Gastrocnemius medialis (tissue), 4 donors: Measurements from ENCODE around the gene IP6K3. TPM values are rescaled to one million over a fixed set of nuclear protein-coding genes. Genes with fewer than 3 reads are reported as not detected.

Source experiments
- ATAC-seq, 2 donors: fragments of 150-250 bp; one replicate each; pipeline ENCODE4 v1.9.1; 2016
- DNase-seq, 2 donors: peaks; one replicate each; pipeline ENCODE4 v3.0.0-alpha.2; 2019
- H3K27ac ChIP-seq, 4 donors: fragments of 200-600 bp; sonication (generic); 1 replicate in 1 of 4; 2 replicates in 3 of 4; pipeline ENCODE4 v1.5.1; 2016 to 2018; ENCODE audit warnings: mild to moderate bottlenecking in 2 of 4, moderate library complexity in 1 of 4
- H3K27me3 ChIP-seq, 3 donors: fragments of 200-600 bp; sonication (generic) in 2 of 3; 1 replicate in 1 of 3; 2 replicates in 2 of 3; pipeline versions ENCODE4 v1.5.1 to v1.6.0; 2016 to 2019; ENCODE audit warnings: mild to moderate bottlenecking in 1 of 3, moderate library complexity in 1 of 3
- H3K36me3 ChIP-seq, 2 donors: fragments of 200-600 bp; sonication (generic) in 1 of 2; one replicate each; pipeline ENCODE4 v1.5.1; 2017 to 2018
- H3K4me1 ChIP-seq, 2 donors: fragments of 200-600 bp; sonication (generic) in 1 of 2; one replicate each; pipeline ENCODE4 v1.5.1; 2016 to 2017; ENCODE audit warnings: mild to moderate bottlenecking in 2 of 2
- H3K4me3 ChIP-seq, 4 donors: fragments of 200-600 bp; sonication (generic) in 3 of 4; 1 replicate in 1 of 4; 2 replicates in 3 of 4; pipeline ENCODE4 v1.5.1; 2016 to 2019; ENCODE audit warnings: mild to moderate bottlenecking in 2 of 4
- H3K9me3 ChIP-seq, 3 donors: fragments of 200-600 bp; sonication (generic) in 2 of 3; 1 replicate in 1 of 3; 2 replicates in 2 of 3; pipeline ENCODE4 v1.5.1; 2016 to 2019
- POLR2A ChIP-seq, 2 donors: fragments of 450-650 bp; IDR thresholded peaks; one replicate each; pipeline ENCODE4 v1.6.1; 2017; ENCODE audit warnings: antibody characterized with exemption in 2 of 2, mild to moderate bottlenecking in 2 of 2, moderate library complexity in 2 of 2
- in situ Hi-C, 4 donors: fragments of 200-750 bp; cut with MboI; loops; one replicate each; pipeline versions ENCODE4 v1.15.0 to v1.8.0; 2017; ENCODE audit warnings: low sequenced_read_pairs in 4 of 4
- intact Hi-C: fragments of 100-400 bp; cut with DNase I; formaldehyde crosslinking; loops from one replicate; pipeline ENCODE4 v1.15.1; 2023; ENCODE audit warnings: low total_unique reads
- total RNA-seq, 4 donors: library from RNA; depleted of rRNA; stranded (reverse); fragments of >200 nt; gene quantifications; one replicate each; pipeline versions ENCODE4 v1.1.0 to v1.2.3, GENCODE V29; 2016
- TF ChIP-seq, protein P1 (sequence below), 5 experiments: fragments of 450-650 bp in 3 of 5; fragments of 200-600 bp in 2 of 5; sonication (generic) in 2 of 5; IDR thresholded peaks in 4 of 5; conservative IDR thresholded peaks in 1 of 5; 1 replicate in 4 of 5; 2 replicates in 1 of 5; pipeline ENCODE4 v1.5.1; 2016 to 2019; ENCODE audit warnings: antibody characterized with exemption in 5 of 5, mild to moderate bottlenecking in 3 of 5, moderate library complexity in 3 of 5

The IP6K3 gene
- total RNA-seq, 4 donors from 2014 or later: 287 to 570 (median 348) TPM

DNA sequence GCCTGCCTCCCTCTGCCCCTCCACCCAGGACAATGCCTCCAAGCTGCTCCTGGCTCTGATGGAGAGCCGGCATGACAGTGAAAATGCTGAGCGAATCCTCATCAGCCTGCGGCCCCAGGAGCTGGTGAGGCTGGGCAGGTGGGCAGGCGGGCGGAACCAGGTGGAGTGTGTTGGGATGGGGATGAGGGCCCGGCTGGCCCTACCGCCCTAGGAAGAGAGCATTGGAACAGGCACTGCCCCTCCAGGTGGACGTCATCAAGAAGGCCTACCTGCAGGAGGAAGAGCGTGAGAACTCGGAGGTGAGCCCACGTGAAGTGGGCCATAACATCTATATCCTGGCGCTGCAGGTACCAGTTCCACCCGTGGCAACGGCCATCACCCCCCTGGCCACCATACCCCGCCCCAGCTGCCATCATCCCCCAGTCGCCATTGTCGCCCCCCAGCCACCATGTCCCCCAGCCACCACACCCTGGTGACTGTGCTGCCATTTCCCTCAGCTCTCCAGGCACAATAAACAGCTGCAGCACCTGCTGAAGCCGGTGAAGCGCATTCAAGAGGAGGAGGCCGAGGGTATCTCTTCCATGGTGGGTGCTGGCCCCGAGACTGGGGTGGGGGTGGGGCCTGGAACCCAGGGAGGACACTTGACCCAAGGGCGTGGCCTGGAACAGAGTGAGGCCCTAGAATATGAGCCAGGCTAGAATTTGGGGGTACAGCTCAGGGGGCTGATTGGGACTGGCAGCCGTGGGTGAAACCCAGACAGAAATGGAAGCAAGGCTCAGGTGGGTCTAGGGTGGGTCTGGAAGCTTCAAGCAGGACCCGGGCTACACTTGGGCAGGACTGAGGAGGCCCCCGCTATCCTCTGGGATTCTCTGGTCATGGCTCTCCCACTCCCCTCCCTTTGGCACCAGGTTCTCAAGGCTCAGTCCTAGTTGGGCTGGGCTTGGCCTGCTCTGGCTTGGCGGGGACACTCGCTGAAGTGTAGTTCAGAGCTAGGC is 59.4 kb downstream of the IP6K3 start:
- TF ChIP-seq, protein P1, sequence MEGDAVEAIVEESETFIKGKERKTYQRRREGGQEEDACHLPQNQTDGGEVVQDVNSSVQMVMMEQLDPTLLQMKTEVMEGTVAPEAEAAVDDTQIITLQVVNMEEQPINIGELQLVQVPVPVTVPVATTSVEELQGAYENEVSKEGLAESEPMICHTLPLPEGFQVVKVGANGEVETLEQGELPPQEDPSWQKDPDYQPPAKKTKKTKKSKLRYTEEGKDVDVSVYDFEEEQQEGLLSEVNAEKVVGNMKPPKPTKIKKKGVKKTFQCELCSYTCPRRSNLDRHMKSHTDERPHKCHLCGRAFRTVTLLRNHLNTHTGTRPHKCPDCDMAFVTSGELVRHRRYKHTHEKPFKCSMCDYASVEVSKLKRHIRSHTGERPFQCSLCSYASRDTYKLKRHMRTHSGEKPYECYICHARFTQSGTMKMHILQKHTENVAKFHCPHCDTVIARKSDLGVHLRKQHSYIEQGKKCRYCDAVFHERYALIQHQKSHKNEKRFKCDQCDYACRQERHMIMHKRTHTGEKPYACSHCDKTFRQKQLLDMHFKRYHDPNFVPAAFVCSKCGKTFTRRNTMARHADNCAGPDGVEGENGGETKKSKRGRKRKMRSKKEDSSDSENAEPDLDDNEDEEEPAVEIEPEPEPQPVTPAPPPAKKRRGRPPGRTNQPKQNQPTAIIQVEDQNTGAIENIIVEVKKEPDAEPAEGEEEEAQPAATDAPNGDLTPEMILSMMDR (IDR thresholded peaks at IDR 0.05 in 4 of 5, conservative IDR thresholded peaks at IDR 0.05 in 1 of 5): no peak
- no peak for TF ChIP-seq POLR2A (IDR thresholded peaks at IDR 0.05)
- in situ Hi-C loops (no loop called here), intact Hi-C loops (no loop called here)
- H3K9me3 ChIP-seq: no peaks in the 10 kb centered on the region
- ATAC-seq (no peak), DNase-seq (no peak)
- H3K4me1 ChIP-seq: peaks cover 6 to 11% of the 10 kb centered on the region in 2 donors
- no peak overlapping the region for H3K27ac ChIP-seq
- no peaks in the 10 kb centered on the region for H3K27me3 ChIP-seq
- no peak overlapping the region for H3K4me3 ChIP-seq
- H3K36me3 ChIP-seq: no peaks in the 10 kb centered on the region

DNA sequence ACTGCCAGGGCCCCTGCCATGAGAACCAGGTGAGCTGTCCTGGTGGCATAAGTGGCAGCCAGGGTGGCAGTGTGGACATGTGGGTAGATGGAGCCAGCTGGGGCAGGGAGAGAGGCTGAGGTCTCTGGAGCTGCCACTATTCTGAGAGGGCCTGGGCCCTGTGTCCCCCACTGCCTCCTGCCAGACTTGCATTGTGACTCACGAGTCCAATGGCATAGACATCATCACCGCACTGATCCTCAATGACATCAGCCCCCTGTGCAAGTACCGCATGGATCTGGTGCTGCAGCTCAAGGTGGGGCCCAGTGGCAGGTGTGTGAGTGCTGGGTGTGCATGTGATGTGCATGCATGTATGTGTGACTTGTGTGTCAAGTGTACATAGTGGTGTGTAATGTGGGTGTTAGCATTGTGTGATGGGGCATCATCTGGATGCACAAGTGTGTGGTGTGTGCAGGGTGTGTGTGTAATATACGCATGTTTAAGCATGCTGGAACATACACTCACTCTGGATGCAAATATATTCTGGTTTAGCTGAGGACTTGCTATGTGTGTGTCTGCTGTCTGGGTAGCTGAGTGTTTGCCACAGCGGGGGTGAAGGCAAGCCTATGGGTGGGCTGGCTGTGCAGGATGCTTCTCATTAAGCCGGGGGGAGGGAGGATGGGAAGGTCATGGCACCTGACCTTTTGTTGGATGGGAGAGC is 60.3 kb downstream of the IP6K3 start:
- no peaks in the 10 kb centered on the region for H3K9me3 ChIP-seq
- H3K4me3 ChIP-seq: no peak overlapping the region
- no peaks in the 10 kb centered on the region for H3K27me3 ChIP-seq
- TF ChIP-seq, protein P1 (IDR thresholded peaks at IDR 0.05 in 4 of 5, conservative IDR thresholded peaks at IDR 0.05 in 1 of 5): no peak
- TF ChIP-seq POLR2A (IDR thresholded peaks at IDR 0.05): no peak
- ATAC-seq (no peak), DNase-seq (no peak)
- intact Hi-C loops (no loop called here), in situ Hi-C loops (no loop called here)
- H3K27ac ChIP-seq: no peak overlapping the region
- H3K36me3 ChIP-seq: no peaks in the 10 kb centered on the region
- peaks cover 0 to 2% of the 10 kb centered on the region in 2 donors for H3K4me1 ChIP-seq

DNA sequence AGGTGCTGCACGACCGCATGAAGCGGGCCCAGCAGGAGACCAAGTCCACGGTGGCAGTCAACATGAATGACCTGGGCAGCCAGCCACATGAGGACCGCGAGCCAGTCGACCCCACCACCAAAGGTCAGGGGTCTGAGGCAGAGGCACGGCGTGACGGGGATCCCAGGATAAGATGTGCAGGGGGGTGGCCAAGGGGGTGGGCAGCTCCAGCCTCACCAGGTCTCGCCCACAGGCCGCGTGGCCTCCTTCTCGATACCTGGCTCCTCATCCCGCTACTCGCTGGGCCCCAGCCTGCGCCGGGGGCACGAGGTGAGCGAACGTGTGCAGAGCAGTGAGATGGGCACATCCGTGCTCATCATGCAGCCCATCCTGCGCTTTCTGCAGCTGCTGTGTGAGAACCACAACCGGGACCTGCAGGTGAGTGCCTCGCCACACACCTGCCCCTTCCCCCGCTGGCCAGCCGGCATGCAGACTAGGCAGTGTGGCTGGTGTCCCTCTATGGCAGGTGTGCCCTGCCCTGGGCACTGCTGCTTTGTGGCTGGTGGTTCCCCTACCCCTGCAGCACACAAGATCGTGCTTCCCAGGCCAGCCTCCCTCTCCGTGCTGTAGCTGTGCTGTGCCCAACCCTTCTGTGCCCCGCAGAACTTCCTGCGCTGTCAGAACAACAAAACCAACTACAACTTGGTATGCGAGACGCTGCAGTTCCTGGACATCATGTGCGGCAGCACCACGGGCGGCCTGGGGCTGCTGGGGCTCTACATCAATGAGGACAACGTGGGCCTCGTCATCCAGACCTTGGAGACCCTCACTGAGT is 61.1 kb downstream of the IP6K3 start:
- H3K27me3 ChIP-seq: no peaks in the 10 kb centered on the region
- no peak for DNase-seq
- no peaks in the 10 kb centered on the region for H3K36me3 ChIP-seq
- H3K4me1 ChIP-seq: no peaks in the 10 kb centered on the region
- no peak for ATAC-seq
- in situ Hi-C loops: no loop called here
- H3K9me3 ChIP-seq: no peaks in the 10 kb centered on the region
- H3K4me3 ChIP-seq: no peak overlapping the region
- intact Hi-C loops: no loop called here
- TF ChIP-seq, protein P1 (IDR thresholded peaks at IDR 0.05 in 4 of 5, conservative IDR thresholded peaks at IDR 0.05 in 1 of 5): no peak
- no peak for TF ChIP-seq POLR2A (IDR thresholded peaks at IDR 0.05)
- no peak overlapping the region for H3K27ac ChIP-seq

DNA sequence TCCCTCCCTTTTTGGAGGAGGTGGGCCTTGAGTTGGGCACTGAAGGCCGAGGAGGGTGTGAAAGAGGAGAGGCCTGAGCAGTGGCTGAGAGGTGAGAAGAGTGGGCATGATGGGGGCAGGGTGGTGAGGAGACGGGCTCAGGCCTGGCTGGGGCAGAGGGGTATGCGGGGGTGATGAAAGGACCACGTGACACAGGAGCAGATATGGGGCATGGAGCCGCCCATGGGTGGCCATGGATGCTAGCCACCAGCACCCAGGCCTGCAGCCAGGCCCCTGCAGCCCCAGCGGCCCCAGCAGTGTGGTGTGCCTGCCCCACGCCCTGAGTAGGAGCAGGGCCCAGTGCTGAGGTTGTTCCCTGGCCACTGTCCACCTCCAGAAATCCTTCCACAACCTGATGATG is 61.7 kb downstream of the IP6K3 start:
- in situ Hi-C loops: no loop called here
- Histone ChIP-seq H3K27ac (no peak overlapping the region), H3K4me1 (no peaks in the 10 kb centered on the region), H3K27me3 (no peaks in the 10 kb centered on the region), H3K36me3 (no peaks in the 10 kb centered on the region), H3K9me3 (no peaks in the 10 kb centered on the region), H3K4me3 (no peak overlapping the region)
- no peak for TF ChIP-seq POLR2A (IDR thresholded peaks at IDR 0.05)
- TF ChIP-seq, protein P1 (IDR thresholded peaks at IDR 0.05 in 4 of 5, conservative IDR thresholded peaks at IDR 0.05 in 1 of 5): no peak
- intact Hi-C loops: no loop called here
- ATAC-seq (no peak), DNase-seq (no peak)
